ENCODE measurements around the gene XYLB.

GRCh38 chr3:38401246-38401962 is 54.8 kb downstream of the XYLB start:
- TF ChIP-seq CTCF (IDR thresholded peaks at IDR 0.05) (no peak), POLR2A (IDR thresholded peaks at IDR 0.05) (no peak), POLR2AphosphoS5 (IDR thresholded peaks at IDR 0.05) (no peak)
